A549 (cell line): ENCODE results near the gene ZBTB46. TPM values are rescaled to one million over a fixed set of nuclear protein-coding genes. Genes with fewer than 3 reads are reported as not detected.

Source experiments
- ATAC-seq, 2 experiments: fragments of 200-7000 bp in 1 of 2; fragments of >200 bp in 1 of 2; cut with Nextera tagmentation in 1 of 2; cut with Tn5 transposase in 1 of 2; 3 replicates each; pipeline versions ENCODE4 v1.8.0 to v1.9.1; 2018 to 2020; ENCODE audit warnings: mild to moderate bottlenecking in 1 of 2, moderate library complexity in 1 of 2
- CTCF ChIA-PET: fragments of 300-600 bp; sonication (Branson Sonifier 250); formaldehyde crosslinking; extraction: SDS; loops from one replicate; lab custom pipeline; 2021; ENCODE audit warnings: antibody characterized with exemption, inconsistent platforms; lab: Yijun Ruan, JAX
- POLR2A ChIA-PET: fragments of 350-600 bp; formaldehyde crosslinking; extraction: SDS; loops from one replicate; lab custom pipeline; 2021; ENCODE audit warnings: antibody characterized with exemption, inconsistent platforms; lab: Yijun Ruan, JAX
- DNase-seq, 2 experiments: peaks; one replicate each; pipeline versions ENCODE4 v3.0.0 to v3.0.0-alpha.2; 2011 to 2016; ENCODE audit warnings: low read depth in 1 of 2, low spot score in 1 of 2
- FAIRE-seq: peaks from 2 replicates; lab custom pipeline; 2011; peaks lifted over from hg19 to GRCh38; lab: Jason Lieb, UNC
- H3K27ac ChIP-seq, 2 experiments: fragments of >200 bp; sonication (Bioruptor Twin); formaldehyde crosslinking; 3 replicates each; pipeline ENCODE4 v1.5.1; 2016 to 2017
- H3K4me1 ChIP-seq: fragments of >200 bp; sonication (Bioruptor Twin); formaldehyde crosslinking; 3 replicates; pipeline ENCODE4 v1.6.1; 2016
- H3K4me2 ChIP-seq: fragments of >200 bp; sonication (Bioruptor Twin); formaldehyde crosslinking; 3 replicates; pipeline ENCODE4 v1.6.1; 2016
- H3K4me3 ChIP-seq: fragments of >200 bp; sonication (Bioruptor Twin); formaldehyde crosslinking; 3 replicates; pipeline ENCODE4 v1.5.1; 2016
- H3K9me3 ChIP-seq: fragments of >200 bp; sonication (Bioruptor Twin); formaldehyde crosslinking; 3 replicates; pipeline ENCODE4 v1.6.1; 2016
- CEBPB ChIP-seq, 2 experiments: fragments of >200 bp in 1 of 2; sonication (Bioruptor Twin) in 1 of 2; formaldehyde crosslinking in 1 of 2; IDR thresholded peaks; 2 replicates each; pipeline ENCODE4 v1.6.1; 2012 to 2016
- CHD2 ChIP-seq: fragments of 150-350 bp; IDR thresholded peaks from 2 replicates; pipeline ENCODE4 v1.6.1; 2014; ENCODE audit warnings: low read length; ENCODE audit not compliant: partially characterized antibody
- CHD4 ChIP-seq: fragments of 200-600 bp; sonication (generic); IDR thresholded peaks from 2 replicates; pipeline ENCODE4 v1.6.1; 2016; ENCODE audit warnings: antibody characterized with exemption, mild to moderate bottlenecking, borderline replicate concordance
- ELK1 ChIP-seq: fragments of 150-350 bp; IDR thresholded peaks from 2 replicates; pipeline ENCODE4 v1.6.1; 2014; ENCODE audit warnings: low read depth, mild to moderate bottlenecking, low read length
- HDAC2 ChIP-seq: fragments of 200-600 bp; sonication (generic); IDR thresholded peaks from 2 replicates; pipeline ENCODE4 v1.6.1; 2016
- HEYL ChIP-seq: fragments of 250-450 bp; sonication (Bioruptor Pico); IDR thresholded peaks from 2 replicates; pipeline ENCODE4 v1.8.0; 2021; ENCODE audit warnings: mild to moderate bottlenecking, moderate library complexity
- HOXB13 ChIP-seq: fragments of 250-450 bp; sonication (Bioruptor Pico); IDR thresholded peaks from 2 replicates; pipeline ENCODE4 v1.5.0; 2020; ENCODE audit warnings: low read depth, mild to moderate bottlenecking, moderate library complexity
- JUNB ChIP-seq: fragments of >200 bp; sonication (Bioruptor Twin); formaldehyde crosslinking; IDR thresholded peaks from 2 replicates; pipeline ENCODE4 v1.6.1; 2016
- MAZ ChIP-seq: fragments of 150-350 bp; IDR thresholded peaks from 2 replicates; pipeline ENCODE4 v1.6.1; 2014; ENCODE audit warnings: antibody characterized with exemption, low read depth, low read length, borderline replicate concordance
- REST ChIP-seq: fragments of 200-600 bp; sonication (generic); IDR thresholded peaks from 2 replicates; pipeline ENCODE4 v1.6.1; 2016; ENCODE audit warnings: antibody characterized with exemption, mild to moderate bottlenecking, moderate library complexity
- TFCP2L1 ChIP-seq: fragments of 250-450 bp; sonication (Bioruptor Pico); IDR thresholded peaks from 2 replicates; pipeline ENCODE4 v1.5.0; 2021; ENCODE audit warnings: mild to moderate bottlenecking
- TP53 ChIP-seq: fragments of 250-450 bp; sonication (Bioruptor Pico); IDR thresholded peaks from 2 replicates; pipeline ENCODE4 v1.5.0; 2021; ENCODE audit warnings: mild to moderate bottlenecking, moderate library complexity
- USF2 ChIP-seq: fragments of 450-650 bp; IDR thresholded peaks from 2 replicates; pipeline ENCODE4 v1.6.1; 2014; ENCODE audit warnings: antibody characterized with exemption
- ZNF302 ChIP-seq: fragments of 250-450 bp; sonication (Bioruptor Pico); IDR thresholded peaks from 2 replicates; pipeline ENCODE4 v1.9.0; 2021; ENCODE audit warnings: inconsistent platforms, mild to moderate bottlenecking, moderate library complexity
- WGBS: methylation state at CpG from one replicate; pipeline ENCODE4 v1.1.6; 2017; ENCODE audit errors: missing lambda C conversion rate; 5-methylcytosine and 5-hydroxymethylcytosine counted together
- polyA plus RNA-seq, 4 experiments: library from polyadenylated mRNA; depleted of rRNA in 3 of 4; stranded (reverse); fragments of >200 nt; fragmentation: RNase III in 1 of 4; extraction: RNeasy Plus Mini Kit Qiagen cat#74134 plus additional on column Dnase treatment in 1 of 4; gene quantifications; 2 replicates in 3 of 4; 3 replicates in 1 of 4; pipeline ENCODE4 v1.2.3, GENCODE V29; 2011 to 2017
- TF ChIP-seq, protein P1 (sequence below): fragments of >200 bp; sonication (Bioruptor Twin); formaldehyde crosslinking; IDR thresholded peaks from 3 replicates; pipeline ENCODE4 v1.6.1; 2016
- TF ChIP-seq, protein P2 (sequence below): fragments of >200 bp; sonication (Bioruptor Twin); formaldehyde crosslinking; IDR thresholded peaks from 3 replicates; pipeline ENCODE4 v1.5.1; 2016

ZBTB46 gene
- polyA plus RNA-seq, 2 of the 4 experiments (the other 2 are of a cell fraction), result 0.17 to 0.43 TPM

DNA sequence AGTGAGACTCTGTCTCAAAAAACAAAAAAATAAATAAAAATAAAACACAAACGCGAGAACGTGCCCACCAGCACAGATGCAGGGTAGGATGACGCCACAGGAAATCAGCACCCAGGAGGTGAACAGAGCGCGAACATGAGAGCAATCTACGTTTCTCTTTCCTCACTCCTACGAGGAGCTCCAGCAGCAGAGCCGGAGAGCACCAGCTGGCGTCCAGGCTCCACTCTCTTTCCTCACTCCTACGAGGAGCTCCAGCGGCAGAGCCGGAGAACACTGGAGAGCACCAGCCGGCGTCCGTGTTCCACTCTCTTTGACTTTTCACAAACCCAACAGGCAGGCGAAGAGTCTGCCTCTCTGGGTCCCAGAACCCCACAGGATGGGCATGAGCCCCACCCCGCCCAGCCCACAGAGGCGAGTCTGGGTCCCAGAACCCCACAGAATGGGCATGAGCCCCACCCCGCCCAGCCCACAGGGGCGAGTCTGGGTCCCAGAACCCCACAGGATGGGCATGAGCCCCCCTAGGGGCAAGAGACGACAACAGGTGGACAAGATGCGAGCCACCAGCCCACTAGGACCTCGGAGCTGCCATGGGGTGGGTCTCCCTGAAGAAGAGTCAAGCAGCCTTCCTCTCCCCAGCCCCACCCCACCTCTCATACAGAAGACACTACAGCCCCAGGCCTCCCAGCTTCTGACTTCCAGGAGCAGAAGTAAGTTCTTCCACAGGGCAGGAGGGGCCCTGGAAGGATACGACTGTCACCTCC lies 20.2 kb downstream of the ZBTB46 start (continued):
- TF ChIP-seq HEYL (no peak), TP53 (no peak), CHD4 (no peak)
- TF ChIP-seq, all 56 proteins: peak for 0

GRCh38 chr20:63809856-63810255 lies 21.2 kb downstream of the ZBTB46 start:
- ChIA-PET CTCF (interaction anchor here (0.6 to 1.8 kb wide), 3 partner anchors 14 to 24 kb away, joined by 3 to 6 read pairs (median 6); no protein-coding TSS in a partner anchor), POLR2A (no interaction called here)
- H3K4me2 ChIP-seq, result no peak overlapping the region
- no peak overlapping the region for H3K4me3 ChIP-seq
- H3K4me1 ChIP-seq, result no peaks in the 10 kb centered on the region
- no peaks in the 10 kb centered on the region for H3K9me3 ChIP-seq
- DNase-seq, result no peak
- 93% methylated on average over 9 of the region's 9 CpGs for WGBS
- FAIRE-seq, result no peak
- TF ChIP-seq ZNF302 (CRISPR knock-in tag) (no peak), ELK1 (no peak), CEBPB (IDR thresholded peaks at IDR 0.05) (no peak), TFCP2L1 (CRISPR knock-in tag) (no peak), CHD2 (no peak), HEYL (no peak), HDAC2 (no peak), USF2 (no peak), REST (no peak), JUNB (no peak), MAZ (no peak), HOXB13 (CRISPR knock-in tag) (no peak)
- TF ChIP-seq, protein P1, sequence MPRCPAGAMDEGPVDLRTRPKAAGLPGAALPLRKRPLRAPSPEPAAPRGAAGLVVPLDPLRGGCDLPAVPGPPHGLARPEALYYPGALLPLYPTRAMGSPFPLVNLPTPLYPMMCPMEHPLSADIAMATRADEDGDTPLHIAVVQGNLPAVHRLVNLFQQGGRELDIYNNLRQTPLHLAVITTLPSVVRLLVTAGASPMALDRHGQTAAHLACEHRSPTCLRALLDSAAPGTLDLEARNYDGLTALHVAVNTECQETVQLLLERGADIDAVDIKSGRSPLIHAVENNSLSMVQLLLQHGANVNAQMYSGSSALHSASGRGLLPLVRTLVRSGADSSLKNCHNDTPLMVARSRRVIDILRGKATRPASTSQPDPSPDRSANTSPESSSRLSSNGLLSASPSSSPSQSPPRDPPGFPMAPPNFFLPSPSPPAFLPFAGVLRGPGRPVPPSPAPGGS, result no peak
- TF ChIP-seq, protein P2, sequence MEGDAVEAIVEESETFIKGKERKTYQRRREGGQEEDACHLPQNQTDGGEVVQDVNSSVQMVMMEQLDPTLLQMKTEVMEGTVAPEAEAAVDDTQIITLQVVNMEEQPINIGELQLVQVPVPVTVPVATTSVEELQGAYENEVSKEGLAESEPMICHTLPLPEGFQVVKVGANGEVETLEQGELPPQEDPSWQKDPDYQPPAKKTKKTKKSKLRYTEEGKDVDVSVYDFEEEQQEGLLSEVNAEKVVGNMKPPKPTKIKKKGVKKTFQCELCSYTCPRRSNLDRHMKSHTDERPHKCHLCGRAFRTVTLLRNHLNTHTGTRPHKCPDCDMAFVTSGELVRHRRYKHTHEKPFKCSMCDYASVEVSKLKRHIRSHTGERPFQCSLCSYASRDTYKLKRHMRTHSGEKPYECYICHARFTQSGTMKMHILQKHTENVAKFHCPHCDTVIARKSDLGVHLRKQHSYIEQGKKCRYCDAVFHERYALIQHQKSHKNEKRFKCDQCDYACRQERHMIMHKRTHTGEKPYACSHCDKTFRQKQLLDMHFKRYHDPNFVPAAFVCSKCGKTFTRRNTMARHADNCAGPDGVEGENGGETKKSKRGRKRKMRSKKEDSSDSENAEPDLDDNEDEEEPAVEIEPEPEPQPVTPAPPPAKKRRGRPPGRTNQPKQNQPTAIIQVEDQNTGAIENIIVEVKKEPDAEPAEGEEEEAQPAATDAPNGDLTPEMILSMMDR, result no peak
- ATAC-seq, result no peak
- no peak overlapping the region for H3K27ac ChIP-seq
